ENCODE measurements around the gene KLHL3. TPM values are rescaled to one million over a fixed set of nuclear protein-coding genes. Genes with fewer than 3 reads are reported as not detected.

The KLHL3 gene
- total RNA-seq, 2 experiments from 2014 or later, result 9.2 to 12.2 TPM

GRCh38 chr5:137600721-137601360, 135.0 kb downstream of the KLHL3 start:
- TF ChIP-seq CTCF (IDR thresholded peaks at IDR 0.05), result no peak
- Mint-ChIP-seq H3K4me1 (ENCODE audit: low read depth) (no peaks in the 10 kb centered on the region), H3K36me3 (ENCODE audit: low read depth) (no peaks in the 10 kb centered on the region), H3K27ac (no peak overlapping the region), H3K27me3 (peaks cover 26% of the 10 kb centered on the region), H3K4me3 (no peak overlapping the region), H3K9me3 (no peaks in the 10 kb centered on the region)
- intact Hi-C loops (cut with micrococcal nuclease), result no loop called here
- no peak for ATAC-seq
- no peak for DNase-seq
- ChIA-PET CTCF (no interaction called here), POLR2A (no interaction called here)

GRCh38 chr5:137599457-137599856, 136.4 kb downstream of the KLHL3 start:
- no peak for ATAC-seq
- ChIA-PET POLR2A (no interaction called here), CTCF (no interaction called here)
- DNase-seq, result no peak
- no peak for TF ChIP-seq CTCF (IDR thresholded peaks at IDR 0.05)
- H3K9me3 Mint-ChIP-seq, result no peaks in the 10 kb centered on the region
- intact Hi-C loops (cut with micrococcal nuclease), result no loop called here
- peaks cover 22% of the 10 kb centered on the region for H3K27me3 Mint-ChIP-seq
- H3K27ac Mint-ChIP-seq, result no peak overlapping the region
- no peak overlapping the region for H3K4me3 Mint-ChIP-seq
- H3K36me3 Mint-ChIP-seq (ENCODE audit: low read depth), result no peaks in the 10 kb centered on the region
- no peaks in the 10 kb centered on the region for H3K4me1 Mint-ChIP-seq (ENCODE audit: low read depth)

GRCh38 chr5:137598399-137598798, 137.5 kb downstream of the KLHL3 start:
- TF ChIP-seq CTCF (IDR thresholded peaks at IDR 0.05), result no peak
- Mint-ChIP-seq H3K27me3 (peaks cover 21% of the 10 kb centered on the region), H3K9me3 (no peaks in the 10 kb centered on the region), H3K36me3 (ENCODE audit: low read depth) (no peaks in the 10 kb centered on the region), H3K4me1 (ENCODE audit: low read depth) (no peaks in the 10 kb centered on the region), H3K27ac (no peak overlapping the region), H3K4me3 (no peak overlapping the region)
- intact Hi-C loops (cut with micrococcal nuclease), result no loop called here
- ChIA-PET POLR2A (interaction anchor here (0.5 kb wide), 1 partner anchor 1465 kb away, joined by 3 read pairs; no protein-coding TSS in a partner anchor), CTCF (no interaction called here)
- no peak for DNase-seq
- ATAC-seq, result no peak

GRCh38 chr5:137596941-137597340, 138.9 kb downstream of the KLHL3 start:
- ChIA-PET CTCF (no interaction called here), POLR2A (no interaction called here)
- DNase-seq, result no peak
- ATAC-seq, result no peak
- Mint-ChIP-seq H3K4me1 (ENCODE audit: low read depth) (no peaks in the 10 kb centered on the region), H3K4me3 (no peak overlapping the region), H3K27me3 (peaks cover 21% of the 10 kb centered on the region), H3K27ac (no peak overlapping the region), H3K9me3 (peaks cover 3% of the 10 kb centered on the region), H3K36me3 (ENCODE audit: low read depth) (no peaks in the 10 kb centered on the region)
- TF ChIP-seq CTCF (IDR thresholded peaks at IDR 0.05), result no peak
- intact Hi-C loops (cut with micrococcal nuclease), result no loop called here

GRCh38 chr5:137595396-137596079, 140.4 kb downstream of the KLHL3 start:
- H3K36me3 Mint-ChIP-seq (ENCODE audit: low read depth), result no peaks in the 10 kb centered on the region
- peaks cover 24% of the 10 kb centered on the region for H3K27me3 Mint-ChIP-seq
- ATAC-seq, result no peak
- H3K4me3 Mint-ChIP-seq, result no peak overlapping the region
- peaks cover 3% of the 10 kb centered on the region for H3K9me3 Mint-ChIP-seq
- CTCF ChIA-PET, result no interaction called here
- POLR2A ChIA-PET, result no interaction called here
- no peak overlapping the region for H3K27ac Mint-ChIP-seq
- intact Hi-C loops (cut with micrococcal nuclease), result no loop called here
- TF ChIP-seq CTCF (IDR thresholded peaks at IDR 0.05), result no peak
- DNase-seq, result no peak
- H3K4me1 Mint-ChIP-seq (ENCODE audit: low read depth), result no peaks in the 10 kb centered on the region

All from activated CD8-positive, alpha-beta T cell treated with anti-CD3 and anti-CD28 coated beads for 36 hours (primary cell).